ENCODE data around the gene EPG5.

DNA sequence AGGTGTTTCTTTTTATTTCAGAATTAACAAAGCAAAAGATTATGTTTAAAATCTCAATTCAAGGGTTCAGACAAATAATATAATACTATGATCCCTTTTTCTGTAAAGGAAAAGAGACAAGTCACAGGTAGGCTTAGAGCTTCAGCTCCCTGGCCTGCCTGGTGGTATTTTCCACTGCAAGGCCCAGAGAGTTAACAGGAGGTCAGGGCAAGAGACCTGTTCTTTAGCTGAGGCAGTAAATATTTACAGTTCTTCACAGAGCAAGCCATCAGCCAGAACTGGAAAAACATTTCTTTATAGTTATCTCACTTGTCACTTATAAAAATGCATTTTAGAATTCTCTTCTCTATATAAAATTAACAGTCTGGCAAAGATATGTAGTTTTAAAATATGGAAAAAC is 70.1 kb downstream of the EPG5 start:
- TF ChIP-seq, protein P1, sequence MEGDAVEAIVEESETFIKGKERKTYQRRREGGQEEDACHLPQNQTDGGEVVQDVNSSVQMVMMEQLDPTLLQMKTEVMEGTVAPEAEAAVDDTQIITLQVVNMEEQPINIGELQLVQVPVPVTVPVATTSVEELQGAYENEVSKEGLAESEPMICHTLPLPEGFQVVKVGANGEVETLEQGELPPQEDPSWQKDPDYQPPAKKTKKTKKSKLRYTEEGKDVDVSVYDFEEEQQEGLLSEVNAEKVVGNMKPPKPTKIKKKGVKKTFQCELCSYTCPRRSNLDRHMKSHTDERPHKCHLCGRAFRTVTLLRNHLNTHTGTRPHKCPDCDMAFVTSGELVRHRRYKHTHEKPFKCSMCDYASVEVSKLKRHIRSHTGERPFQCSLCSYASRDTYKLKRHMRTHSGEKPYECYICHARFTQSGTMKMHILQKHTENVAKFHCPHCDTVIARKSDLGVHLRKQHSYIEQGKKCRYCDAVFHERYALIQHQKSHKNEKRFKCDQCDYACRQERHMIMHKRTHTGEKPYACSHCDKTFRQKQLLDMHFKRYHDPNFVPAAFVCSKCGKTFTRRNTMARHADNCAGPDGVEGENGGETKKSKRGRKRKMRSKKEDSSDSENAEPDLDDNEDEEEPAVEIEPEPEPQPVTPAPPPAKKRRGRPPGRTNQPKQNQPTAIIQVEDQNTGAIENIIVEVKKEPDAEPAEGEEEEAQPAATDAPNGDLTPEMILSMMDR (conservative IDR thresholded peaks at IDR 0.05) = no peak
- TF ChIP-seq ZFX (IDR thresholded peaks at IDR 0.05) = no peak

All from C4-2B (cell line).